Measurements from ENCODE around the gene SIL1.

The SIL1 gene

DNA sequence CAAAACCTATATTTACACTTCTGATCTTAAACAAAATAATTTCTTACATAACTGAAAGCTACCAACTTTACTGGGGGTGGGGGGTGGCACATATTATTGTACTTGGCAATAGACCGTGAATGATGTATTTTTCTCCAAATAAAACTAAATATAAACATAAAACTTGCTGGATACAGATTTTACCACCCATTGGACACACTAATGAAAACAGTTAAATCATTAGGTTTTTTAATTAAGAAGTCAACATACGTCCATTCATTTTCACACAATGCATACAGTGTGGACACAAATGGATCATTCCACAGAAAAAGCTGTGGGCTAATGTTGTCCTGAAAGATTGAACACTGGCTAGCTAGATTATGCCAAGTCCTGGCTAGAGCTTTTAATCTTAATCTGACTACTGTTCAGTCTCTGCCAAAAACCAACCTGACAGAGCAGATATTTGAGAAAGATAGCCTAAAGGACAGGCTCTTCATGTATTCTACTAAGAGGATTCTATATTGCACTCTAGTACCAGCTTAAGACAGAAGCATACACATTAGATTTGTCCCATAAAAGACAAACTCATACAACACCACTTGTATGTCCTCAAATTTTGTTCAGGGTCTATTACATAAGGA, 118.1 kb downstream of the SIL1 start:
- TF ChIP-seq, protein P1, sequence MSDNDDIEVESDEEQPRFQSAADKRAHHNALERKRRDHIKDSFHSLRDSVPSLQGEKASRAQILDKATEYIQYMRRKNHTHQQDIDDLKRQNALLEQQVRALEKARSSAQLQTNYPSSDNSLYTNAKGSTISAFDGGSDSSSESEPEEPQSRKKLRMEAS (IDR thresholded peaks at IDR 0.05), result no peak
- no peak for TF ChIP-seq EGR1 (IDR thresholded peaks at IDR 0.05)
- TF ChIP-seq TAF1 (IDR thresholded peaks at IDR 0.05; ENCODE audit: low read depth), result no peak
- TF ChIP-seq CEBPB (IDR thresholded peaks at IDR 0.05), result no peak
- no peak for TF ChIP-seq YY1 (IDR thresholded peaks at IDR 0.05; ENCODE audit: low read depth)
- no peak for TF ChIP-seq FOXM1 (IDR thresholded peaks at IDR 0.05; ENCODE audit: borderline replicate concordance, low read depth)
- no peak for TF ChIP-seq TCF12 (IDR thresholded peaks at IDR 0.05; ENCODE audit: low read depth)
- TF ChIP-seq, protein P2, sequence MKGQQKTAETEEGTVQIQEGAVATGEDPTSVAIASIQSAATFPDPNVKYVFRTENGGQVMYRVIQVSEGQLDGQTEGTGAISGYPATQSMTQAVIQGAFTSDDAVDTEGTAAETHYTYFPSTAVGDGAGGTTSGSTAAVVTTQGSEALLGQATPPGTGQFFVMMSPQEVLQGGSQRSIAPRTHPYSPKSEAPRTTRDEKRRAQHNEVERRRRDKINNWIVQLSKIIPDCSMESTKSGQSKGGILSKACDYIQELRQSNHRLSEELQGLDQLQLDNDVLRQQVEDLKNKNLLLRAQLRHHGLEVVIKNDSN (IDR thresholded peaks at IDR 0.05), result no peak
- no peak for TF ChIP-seq ZBTB7A (IDR thresholded peaks at IDR 0.05; ENCODE audit: low read depth)
- no peak for TF ChIP-seq NFIC (IDR thresholded peaks at IDR 0.05)
- TF ChIP-seq TEAD4 (IDR thresholded peaks at IDR 0.05), result no peak
- TF ChIP-seq, protein P3, sequence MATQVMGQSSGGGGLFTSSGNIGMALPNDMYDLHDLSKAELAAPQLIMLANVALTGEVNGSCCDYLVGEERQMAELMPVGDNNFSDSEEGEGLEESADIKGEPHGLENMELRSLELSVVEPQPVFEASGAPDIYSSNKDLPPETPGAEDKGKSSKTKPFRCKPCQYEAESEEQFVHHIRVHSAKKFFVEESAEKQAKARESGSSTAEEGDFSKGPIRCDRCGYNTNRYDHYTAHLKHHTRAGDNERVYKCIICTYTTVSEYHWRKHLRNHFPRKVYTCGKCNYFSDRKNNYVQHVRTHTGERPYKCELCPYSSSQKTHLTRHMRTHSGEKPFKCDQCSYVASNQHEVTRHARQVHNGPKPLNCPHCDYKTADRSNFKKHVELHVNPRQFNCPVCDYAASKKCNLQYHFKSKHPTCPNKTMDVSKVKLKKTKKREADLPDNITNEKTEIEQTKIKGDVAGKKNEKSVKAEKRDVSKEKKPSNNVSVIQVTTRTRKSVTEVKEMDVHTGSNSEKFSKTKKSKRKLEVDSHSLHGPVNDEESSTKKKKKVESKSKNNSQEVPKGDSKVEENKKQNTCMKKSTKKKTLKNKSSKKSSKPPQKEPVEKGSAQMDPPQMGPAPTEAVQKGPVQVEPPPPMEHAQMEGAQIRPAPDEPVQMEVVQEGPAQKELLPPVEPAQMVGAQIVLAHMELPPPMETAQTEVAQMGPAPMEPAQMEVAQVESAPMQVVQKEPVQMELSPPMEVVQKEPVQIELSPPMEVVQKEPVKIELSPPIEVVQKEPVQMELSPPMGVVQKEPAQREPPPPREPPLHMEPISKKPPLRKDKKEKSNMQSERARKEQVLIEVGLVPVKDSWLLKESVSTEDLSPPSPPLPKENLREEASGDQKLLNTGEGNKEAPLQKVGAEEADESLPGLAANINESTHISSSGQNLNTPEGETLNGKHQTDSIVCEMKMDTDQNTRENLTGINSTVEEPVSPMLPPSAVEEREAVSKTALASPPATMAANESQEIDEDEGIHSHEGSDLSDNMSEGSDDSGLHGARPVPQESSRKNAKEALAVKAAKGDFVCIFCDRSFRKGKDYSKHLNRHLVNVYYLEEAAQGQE (IDR thresholded peaks at IDR 0.05; ENCODE audit: low read depth), result no peak
- TF ChIP-seq RAD21 (IDR thresholded peaks at IDR 0.05; ENCODE audit: low read depth), result no peak
- TF ChIP-seq EP300 (IDR thresholded peaks at IDR 0.05; ENCODE audit: borderline replicate concordance), result no peak
- TF ChIP-seq CREB1 (IDR thresholded peaks at IDR 0.05; ENCODE audit: low read depth), result no peak

DNA sequence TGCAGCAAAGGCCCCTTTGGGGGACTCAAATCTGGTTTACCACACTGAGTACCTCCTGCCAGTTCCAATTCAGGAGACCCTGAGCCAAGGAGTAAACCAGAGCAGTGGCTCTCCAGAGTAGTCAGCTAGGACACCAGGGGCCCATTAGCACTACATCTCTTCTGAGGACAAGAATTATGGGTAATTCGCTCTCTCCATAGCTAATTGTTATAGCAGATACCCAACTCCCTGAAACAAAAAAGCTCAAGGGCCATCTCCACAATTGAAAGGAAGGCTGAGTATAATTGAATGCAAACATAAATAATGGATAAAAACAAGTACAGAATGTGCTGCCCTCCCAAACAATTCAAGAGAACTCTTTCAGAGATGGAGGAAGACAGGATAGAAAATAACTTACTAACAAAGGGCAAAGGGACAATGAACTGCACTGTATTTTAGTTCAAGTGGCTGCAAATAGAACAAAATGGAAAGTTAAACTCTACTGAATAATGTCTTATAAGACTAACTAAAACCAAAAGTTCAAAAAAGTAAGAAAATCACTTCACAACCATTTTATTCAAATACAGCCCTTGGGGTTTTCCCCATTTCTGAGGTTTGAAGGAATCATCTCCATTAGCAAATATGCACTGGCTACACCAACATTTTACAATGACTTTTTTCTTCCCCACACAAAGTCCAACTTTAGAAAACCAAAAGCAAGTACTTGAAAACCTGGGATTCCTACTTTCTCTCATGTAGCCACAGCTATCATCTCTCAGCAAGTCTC, 118.8 kb downstream of the SIL1 start:
- TF ChIP-seq TAF1 (IDR thresholded peaks at IDR 0.05; ENCODE audit: low read depth), result no peak

DNA sequence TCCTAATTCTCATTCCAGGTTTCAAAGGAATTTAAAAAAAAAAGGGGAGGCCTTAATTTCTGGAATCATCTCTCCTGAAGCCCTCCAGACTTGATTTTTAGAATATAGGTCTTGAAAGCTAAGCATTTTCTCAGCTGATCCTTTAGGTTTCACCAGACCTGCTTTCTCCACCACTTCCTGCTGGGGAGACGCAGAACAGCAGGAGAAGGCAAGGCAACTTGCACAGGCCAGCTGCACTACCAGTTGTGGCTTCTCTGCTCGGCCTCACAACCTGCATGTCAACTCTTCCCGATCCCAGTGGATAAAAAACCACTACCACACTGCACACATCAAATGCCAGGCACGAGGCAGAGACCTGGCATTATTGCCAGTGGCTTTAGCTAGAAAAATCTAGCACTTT, 119.8 kb downstream of the SIL1 start:
- no peak for TF ChIP-seq FOXM1 (IDR thresholded peaks at IDR 0.05; ENCODE audit: borderline replicate concordance, low read depth)
- TF ChIP-seq ZBTB7A (IDR thresholded peaks at IDR 0.05; ENCODE audit: low read depth), result no peak
- no peak for TF ChIP-seq TCF12 (IDR thresholded peaks at IDR 0.05; ENCODE audit: low read depth)
- TF ChIP-seq, protein P1 (IDR thresholded peaks at IDR 0.05), result no peak
- TF ChIP-seq CEBPB (IDR thresholded peaks at IDR 0.05), result no peak

DNA sequence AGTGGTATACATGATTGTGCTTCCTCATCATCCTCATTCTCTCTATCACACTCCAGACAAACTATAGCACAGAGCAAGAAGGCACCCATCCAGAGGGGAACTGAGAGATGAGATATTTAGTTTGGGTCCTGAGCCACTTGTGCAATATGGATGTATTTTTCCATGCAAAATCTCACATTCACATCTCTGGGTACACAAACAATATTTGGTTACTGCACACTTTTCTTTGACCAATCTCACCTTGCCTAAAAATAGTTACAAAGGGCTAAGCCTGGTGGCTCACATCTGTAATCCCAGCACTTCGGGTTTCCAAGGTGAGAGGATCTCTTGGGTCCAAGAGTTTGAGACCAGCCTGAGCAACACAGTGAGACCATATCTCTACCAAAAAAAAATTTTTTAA, 120.3 kb downstream of the SIL1 start:
- TF ChIP-seq TEAD4 (IDR thresholded peaks at IDR 0.05), result no peak
- no peak for TF ChIP-seq ZBTB7A (IDR thresholded peaks at IDR 0.05; ENCODE audit: low read depth)
- TF ChIP-seq EP300 (IDR thresholded peaks at IDR 0.05; ENCODE audit: borderline replicate concordance), result no peak
- TF ChIP-seq, protein P2 (IDR thresholded peaks at IDR 0.05), result no peak
- no peak for TF ChIP-seq NFIC (IDR thresholded peaks at IDR 0.05)
- TF ChIP-seq RAD21 (IDR thresholded peaks at IDR 0.05; ENCODE audit: low read depth), result no peak
- TF ChIP-seq FOXM1 (IDR thresholded peaks at IDR 0.05; ENCODE audit: borderline replicate concordance, low read depth), result no peak
- TF ChIP-seq TAF1 (IDR thresholded peaks at IDR 0.05; ENCODE audit: low read depth), result no peak
- no peak for TF ChIP-seq EGR1 (IDR thresholded peaks at IDR 0.05)
- TF ChIP-seq TCF12 (IDR thresholded peaks at IDR 0.05; ENCODE audit: low read depth), result no peak
- no peak for TF ChIP-seq CEBPB (IDR thresholded peaks at IDR 0.05)
- TF ChIP-seq, protein P3 (IDR thresholded peaks at IDR 0.05; ENCODE audit: low read depth), result no peak
- TF ChIP-seq YY1 (IDR thresholded peaks at IDR 0.05; ENCODE audit: low read depth), result no peak
- TF ChIP-seq, protein P1 (IDR thresholded peaks at IDR 0.05), result no peak

DNA sequence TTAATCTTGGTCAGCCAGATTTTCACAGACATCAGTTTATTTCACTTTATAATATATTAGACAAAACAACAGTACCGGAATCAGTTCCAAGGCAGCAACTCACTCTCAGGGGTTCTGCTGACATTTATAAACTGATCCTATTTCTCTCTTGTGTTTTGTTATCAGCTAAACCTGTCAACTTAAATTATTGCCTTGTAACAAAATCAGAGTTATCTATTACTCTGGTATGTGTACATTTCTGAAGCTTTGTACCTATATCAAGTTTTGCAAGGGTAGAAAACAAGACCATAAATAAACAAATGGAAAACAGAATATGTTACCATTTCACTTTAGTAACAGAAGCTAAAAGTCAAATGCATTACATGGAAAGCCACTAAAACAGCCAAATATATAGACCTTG, 122.1 kb downstream of the SIL1 start:
- TF ChIP-seq EP300 (IDR thresholded peaks at IDR 0.05; ENCODE audit: borderline replicate concordance), result no peak
- TF ChIP-seq CREB1 (IDR thresholded peaks at IDR 0.05; ENCODE audit: low read depth), result no peak
- no peak for TF ChIP-seq NFIC (IDR thresholded peaks at IDR 0.05)
